ENCODE measurements around the gene GIMAP2. TPM values are rescaled to one million over a fixed set of nuclear protein-coding genes. Genes with fewer than 3 reads are reported as not detected.

GIMAP2 gene
- total and polyA plus RNA-seq, 9 of the 15 experiments (the other 6 are each of a cell fraction or from before 2014, with no cell fraction given): 0.37 to 1.8 (median 1.2) TPM

- TF ChIP-seq, protein P1, sequence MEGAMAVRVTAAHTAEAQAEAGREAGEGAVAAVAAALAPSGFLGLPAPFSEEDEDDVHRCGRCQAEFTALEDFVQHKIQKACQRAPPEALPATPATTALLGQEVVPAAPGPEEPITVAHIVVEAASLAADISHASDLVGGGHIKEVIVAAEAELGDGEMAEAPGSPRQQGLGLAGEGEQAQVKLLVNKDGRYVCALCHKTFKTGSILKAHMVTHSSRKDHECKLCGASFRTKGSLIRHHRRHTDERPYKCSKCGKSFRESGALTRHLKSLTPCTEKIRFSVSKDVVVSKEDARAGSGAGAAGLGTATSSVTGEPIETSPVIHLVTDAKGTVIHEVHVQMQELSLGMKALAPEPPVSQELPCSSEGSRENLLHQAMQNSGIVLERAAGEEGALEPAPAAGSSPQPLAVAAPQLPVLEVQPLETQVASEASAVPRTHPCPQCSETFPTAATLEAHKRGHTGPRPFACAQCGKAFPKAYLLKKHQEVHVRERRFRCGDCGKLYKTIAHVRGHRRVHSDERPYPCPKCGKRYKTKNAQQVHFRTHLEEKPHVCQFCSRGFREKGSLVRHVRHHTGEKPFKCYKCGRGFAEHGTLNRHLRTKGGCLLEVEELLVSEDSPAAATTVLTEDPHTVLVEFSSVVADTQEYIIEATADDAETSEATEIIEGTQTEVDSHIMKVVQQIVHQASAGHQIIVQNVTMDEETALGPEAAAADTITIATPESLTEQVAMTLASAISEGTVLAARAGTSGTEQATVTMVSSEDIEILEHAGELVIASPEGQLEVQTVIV (CRISPR knock-in tag; IDR thresholded peaks at IDR 0.05; ENCODE audit: borderline replicate concordance): no peak
These were observed 19.6 kb upstream of the GIMAP2 start (continued) for GRCh38 chr7:150665896-150666295.

- no peaks in the 10 kb centered on the region for H3K9me1 ChIP-seq (ENCODE audit: control insufficient read depth, insufficient read depth, low read length)
- no peak for FAIRE-seq
- no peaks in the 10 kb centered on the region for H3K36me3 ChIP-seq (ENCODE audit: control insufficient read depth, insufficient read depth, low read length)
- in situ Hi-C loops (cut with MboI) (no loop called here), intact Hi-C loops (cut with micrococcal nuclease) (no loop called here)
- no peaks in the 10 kb centered on the region for H4K20me1 ChIP-seq (replicated peaks; ENCODE audit: control insufficient read depth, insufficient read depth, low read length)
- no peak overlapping the region for H3K4me2 ChIP-seq (ENCODE audit: insufficient read depth, low read length)
- no peaks in the 10 kb centered on the region for H3K79me2 ChIP-seq (ENCODE audit: control insufficient read depth, insufficient read depth, low read length)
- ATAC-seq: no peak
- H3K9ac ChIP-seq (ENCODE audit: insufficient read depth in 1 of 2, low read depth in 2 of 2, low read length in 2 of 2): no peak overlapping the region
- H2AFZ ChIP-seq (ENCODE audit: low read depth, low read length): no peak overlapping the region
- no peak overlapping the region for H3K27ac ChIP-seq (ENCODE audit: extremely low read depth, low read depth, low read length)
- no peak for DNase-seq (ENCODE audit: extremely low read depth in 1 of 4, low spot score in 3 of 4)
- no TSS peak for BruUV-seq (replicated peaks)
- ChIA-PET CTCF (ENCODE audit: low intra/inter-chr PET ratio) (no interaction called here), POLR2A (no interaction called here)
- H3K27me3 ChIP-seq (ENCODE audit: control insufficient read depth in 2 of 2, insufficient read depth in 2 of 2, low read length in 2 of 2): peaks cover 1 to 14% of the 10 kb centered on the region in 2 experiments; a peak in 2 of 5 replicates
- H3K4me3 ChIP-seq: no peak overlapping the region
- H3K4me1 ChIP-seq (replicated peaks in 1 of 2; ENCODE audit: control insufficient read depth in 2 of 2, insufficient read depth in 2 of 2, low read length in 2 of 2): no peaks in the 10 kb centered on the region; a peak in 1 of 5 replicates
- H3K9me3 ChIP-seq (replicated peaks; ENCODE audit: control insufficient read depth, insufficient read depth, low read depth, low read length): no peaks in the 10 kb centered on the region
- TF ChIP-seq ZZZ3 (IDR thresholded peaks at IDR 0.05) (no peak), NCOA1 (IDR thresholded peaks at IDR 0.05; ENCODE audit: low read depth) (no peak), PRDM10 (IDR thresholded peaks at IDR 0.05; ENCODE audit: partially characterized antibody) (no peak), ZNF274 (IDR thresholded peaks at IDR 0.05; ENCODE audit: borderline replicate concordance, low read depth, low read length) (no peak), ZFP30 (CRISPR knock-in tag; IDR thresholded peaks at IDR 0.05; ENCODE audit: borderline replicate concordance) (no peak), ERF (CRISPR knock-in tag; IDR thresholded peaks at IDR 0.05) (no peak), CREBBP (IDR thresholded peaks at IDR 0.05; ENCODE audit: low read depth, low read length) (no peak), ZNF445 (CRISPR knock-in tag; IDR thresholded peaks at IDR 0.05; ENCODE audit: low read depth) (no peak)
- TF ChIP-seq, protein P2, sequence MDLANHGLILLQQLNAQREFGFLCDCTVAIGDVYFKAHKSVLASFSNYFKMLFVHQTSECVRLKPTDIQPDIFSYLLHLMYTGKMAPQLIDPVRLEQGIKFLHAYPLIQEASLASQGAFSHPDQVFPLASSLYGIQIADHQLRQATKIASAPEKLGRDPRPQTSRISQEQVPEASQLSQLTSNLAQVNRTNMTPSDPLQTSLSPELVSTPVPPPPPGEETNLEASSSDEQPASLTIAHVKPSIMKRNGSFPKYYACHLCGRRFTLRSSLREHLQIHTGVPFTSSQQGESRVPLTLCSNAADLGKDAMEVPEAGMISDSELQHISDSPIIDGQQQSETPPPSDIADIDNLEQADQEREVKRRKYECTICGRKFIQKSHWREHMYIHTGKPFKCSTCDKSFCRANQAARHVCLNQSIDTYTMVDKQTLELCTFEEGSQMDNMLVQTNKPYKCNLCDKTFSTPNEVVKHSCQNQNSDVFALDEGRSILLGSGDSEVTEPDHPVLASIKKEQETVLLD (IDR thresholded peaks at IDR 0.05): no peak
These were observed 19.1 kb upstream of the GIMAP2 start for GRCh38 chr7:150666412-150666811.

Measured in K562 (cell line).